Heart right ventricle (tissue), 16 donors: ENCODE measurements around the gene KRT86. TPM values are rescaled to one million over a fixed set of nuclear protein-coding genes. Genes with fewer than 3 reads are reported as not detected.

Experiments
- ATAC-seq, 8 donors: fragments of 200-7000 bp; cut with Tn5 transposase; one replicate each; pipeline ENCODE4 v1.9.1; 2020; ENCODE audit warnings: mild to moderate bottlenecking in 8 of 8, moderate library complexity in 8 of 8, moderate number of reproducible peaks in 1 of 8
- DNase-seq, 2 donors: peaks; one replicate each; pipeline ENCODE4 v3.0.0-alpha.2; 2020
- H3K27ac ChIP-seq, 10 donors: fragments of 200-600 bp; sonication (generic) in 2 of 10; one replicate each; pipeline versions ENCODE4 v1.5.0 to v1.8.0; 2020 to 2022; ENCODE audit warnings: mild to moderate bottlenecking in 3 of 10
- H3K27me3 ChIP-seq, 7 donors: fragments of 200-600 bp; one replicate each; pipeline ENCODE4 v1.8.0; 2021 to 2022; ENCODE audit warnings: mild to moderate bottlenecking in 2 of 7
- H3K36me3 ChIP-seq, 9 donors: fragments of 200-600 bp; sonication (generic) in 1 of 9; one replicate each; pipeline versions ENCODE4 v1.5.0 to v1.8.0; 2020 to 2022; ENCODE audit warnings: mild to moderate bottlenecking in 2 of 9
- H3K4me1 ChIP-seq, 9 donors: fragments of 200-600 bp; sonication (generic) in 1 of 9; one replicate each; pipeline versions ENCODE4 v1.5.0 to v1.8.0; 2020 to 2022; ENCODE audit warnings: mild to moderate bottlenecking in 4 of 9
- H3K4me3 ChIP-seq, 10 donors: fragments of 200-600 bp; sonication (generic) in 2 of 10; one replicate each; pipeline versions ENCODE4 v1.5.0 to v1.8.0; 2020 to 2022; ENCODE audit warnings: mild to moderate bottlenecking in 7 of 10, moderate library complexity in 2 of 10
- H3K9me3 ChIP-seq, 11 donors: fragments of 200-600 bp in 10 of 11; sonication (generic) in 2 of 11; one replicate each; pipeline versions ENCODE4 v1.5.0 to v1.8.0; 2013 to 2022; ENCODE audit warnings: mild to moderate bottlenecking in 2 of 11, control low read depth in 1 of 11, moderate library complexity in 1 of 11
- CTCF ChIP-seq, 9 donors: fragments of 200-600 bp; sonication (generic) in 2 of 9; IDR thresholded peaks; one replicate each; pipeline versions ENCODE4 v1.5.0 to v1.8.0; 2021 to 2022; ENCODE audit warnings: antibody characterized with exemption in 9 of 9, mild to moderate bottlenecking in 5 of 9, moderate library complexity in 1 of 9
- WGBS, 2 donors: extraction: QIAGEN DNeasy Blood & Tissue Kit; methylation state at CpG; one replicate each; pipeline ENCODE4 v1.1.7; 2013; ENCODE audit warnings: inconsistent platforms in 1 of 2; 5-methylcytosine and 5-hydroxymethylcytosine counted together
- intact Hi-C, 10 donors: fragments of 100-400 bp; cut with DNase I; formaldehyde crosslinking; loops; one replicate each; pipeline versions ENCODE4 v1.11.1 to v1.14.2; 2022
- polyA plus RNA-seq, 2 donors: library from polyadenylated mRNA; stranded (reverse); fragments of 200-250 nt; gene quantifications; one replicate each; pipeline ENCODE4 v1.2.3, GENCODE V29; 2013
- total RNA-seq, 10 donors: library from RNA; stranded (reverse); fragmentation: NEBNext Ultra II Directional in 3 of 10; extraction: Animal tissue kit (Norgen Biotek cat#: 25700) in 3 of 10; gene quantifications; one replicate each; pipeline versions ENCODE4 v1.2.1 to v1.2.4, GENCODE V29; 2021 to 2023
- donor health status: Arrhythmogenic right ventricular cardiomyopathy.
- donor health status: ischemic (EF 13 %, LVEDD 7.1; RV severe dilation, severe dysfunction).
- donor health status: healthy with polysubstance abuse.
- donor health status: DM: no; HTN: yes; CAD: no.
- donor health status: DM: no; HTN: no; CAD: no.
- donor health status: ischemic (EF 25% LVEDD 6.9; RV normal size, moderate dysfunction).
- donor health status: ischemic (EF 25% LVEDD 5.7; RV mildly dilated, moderate dysfunction).
- donor health status: healthy.
- donor health status: DM: yes; HTN: yes; CAD: no.
- donor health status: Ischemic cardiomyopathy.
- donor health status: ischemic (EF 35%, LVEDD 5.7; RV mildly dilated, moderate dysfunction).
- donor health status: nonischemic (EF 11% LVEDD 7.7; RV severe dilation, severe dysfunction).
- donor health status: DM: yes; HTN: yes; CAD: no.
- donor health status: PGD.
- donor health status: ischemic (EF 29% LVEDD 5.4; RV normal size, mild dysfunction).
- donor health status: nonischemic (EF 23%, LVEDD 6.1; RV moderate dilation, normal function).

Gene KRT86
- total and polyA plus RNA-seq, 12 donors, result 0.01 to 0.19 TPM; not detected in 10

- Histone ChIP-seq H3K27ac (no peak overlapping the region), H3K9me3 (no peaks in the 10 kb centered on the region), H3K4me1 (peaks cover 4 to 45% (median 19%) of the 10 kb centered on the region in 9 donors), H3K27me3 (peaks cover 15 to 52% (median 32%) of the 10 kb centered on the region in 7 donors), H3K4me3 (no peak overlapping the region), H3K36me3 (no peaks in the 10 kb centered on the region)
- DNase-seq (no peak), ATAC-seq (peak in 4 of 8 donors; percentile 13 to 32 (median 20))
- WGBS, 2 donors, result 77 to 78% methylated on average over 16 of the region's 16 CpGs
- intact Hi-C loops, result no loop called here
- no peak for TF ChIP-seq CTCF (IDR thresholded peaks at IDR 0.05)
These were observed 42.9 kb upstream of the KRT86 start for GRCh38 chr12:52231305-52232202.

- Histone ChIP-seq H3K4me1 (peaks cover 4 to 45% (median 19%) of the 10 kb centered on the region in 9 donors), H3K9me3 (no peaks in the 10 kb centered on the region), H3K4me3 (no peak overlapping the region), H3K27me3 (peaks cover 15 to 52% (median 32%) of the 10 kb centered on the region in 7 donors), H3K36me3 (no peaks in the 10 kb centered on the region), H3K27ac (peak overlapping the region in 1 of 10 donors; percentile 48)
- no peak for TF ChIP-seq CTCF (IDR thresholded peaks at IDR 0.05)
- ATAC-seq (no peak), DNase-seq (no peak)
- 51 to 60% methylated on average over 12 of the region's 12 CpGs for WGBS, 2 donors
- intact Hi-C loops, result no loop called here
These were observed 42.2 kb upstream of the KRT86 start for GRCh38 chr12:52232203-52232673.

- no peaks in the 10 kb centered on the region for H3K9me3 ChIP-seq
- peaks cover 4 to 45% (median 19%) of the 10 kb centered on the region in 9 donors for H3K4me1 ChIP-seq
- H3K4me3 ChIP-seq, result peak within 1 kb of the TSS in 5 of 10 donors; percentile 3 to 14 (median 10)
- H3K27ac ChIP-seq, result peak within 1 kb of the TSS in 1 of 10 donors; percentile 48
- no peak for DNase-seq
- TF ChIP-seq CTCF (IDR thresholded peaks at IDR 0.05), result no peak
- no peak for ATAC-seq
- no peaks in the 10 kb centered on the region for H3K36me3 ChIP-seq
- WGBS, 2 donors, result 4 to 8% methylated on average over 58 of the region's 58 CpGs
- H3K27me3 ChIP-seq, result peaks cover 15 to 52% (median 32%) of the 10 kb centered on the region in 7 donors
- intact Hi-C loops, result no loop called here
These were observed 41.6 kb upstream of the KRT86 start, which contains the start of gene KRT7 for GRCh38 chr12:52232674-52233461. TSS of gene KRT7 (plus strand) at chr12:52233243. CDS start at chr12:52233297, 54 bp downstream.
